Measurements from ENCODE around the gene TSTD2.

The TSTD2 gene

GRCh38 chr9:97658707-97659106 lies 25.5 kb upstream of the TSTD2 start:
- DNase-seq (ENCODE audit: low read depth), result no peak
- TF ChIP-seq CTCF (IDR thresholded peaks at IDR 0.05; ENCODE audit: low read depth, low read length, missing control alignments), result no peak
- H3K4me3 ChIP-seq (ENCODE audit: low read depth, low read length), result no peak overlapping the region
- in situ Hi-C loops (cut with HindIII; ENCODE audit: low sequenced_read_pairs), result no loop called here

- in situ Hi-C loops (cut with HindIII; ENCODE audit: low sequenced_read_pairs), result no loop called here
- no peak for DNase-seq (ENCODE audit: low read depth)
- no peak overlapping the region for H3K4me3 ChIP-seq (ENCODE audit: low read depth, low read length)
- TF ChIP-seq CTCF (IDR thresholded peaks at IDR 0.05; ENCODE audit: low read depth, low read length, missing control alignments), result no peak
Observed at GRCh38 chr9:97651646-97652045, 18.5 kb upstream of the TSTD2 start.

DNA sequence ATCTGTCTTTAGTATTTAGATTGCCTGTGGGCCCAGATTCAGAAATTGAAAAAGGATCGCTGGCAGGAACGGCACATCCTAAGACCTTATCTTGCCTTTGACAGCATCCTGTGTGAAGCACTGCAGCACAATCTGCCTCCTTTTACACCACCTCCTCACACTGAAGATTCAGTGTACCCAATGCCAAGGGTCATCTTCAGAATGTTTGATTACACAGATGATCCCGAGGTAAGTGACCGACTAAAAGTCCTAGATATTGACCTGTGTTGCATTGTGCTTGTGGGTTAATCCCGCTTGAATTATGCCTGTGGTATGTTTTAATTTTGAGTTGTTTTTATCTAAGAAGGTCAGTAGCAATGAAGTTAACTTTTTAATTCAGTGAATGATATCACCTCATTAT lies 14.8 kb upstream of the TSTD2 start:
- DNase-seq (ENCODE audit: low read depth), result no peak
- in situ Hi-C loops (cut with HindIII; ENCODE audit: low sequenced_read_pairs), result no loop called here
- no peak overlapping the region for H3K4me3 ChIP-seq (ENCODE audit: low read depth, low read length)
- no peak for TF ChIP-seq CTCF (IDR thresholded peaks at IDR 0.05; ENCODE audit: low read depth, low read length, missing control alignments)

DNA sequence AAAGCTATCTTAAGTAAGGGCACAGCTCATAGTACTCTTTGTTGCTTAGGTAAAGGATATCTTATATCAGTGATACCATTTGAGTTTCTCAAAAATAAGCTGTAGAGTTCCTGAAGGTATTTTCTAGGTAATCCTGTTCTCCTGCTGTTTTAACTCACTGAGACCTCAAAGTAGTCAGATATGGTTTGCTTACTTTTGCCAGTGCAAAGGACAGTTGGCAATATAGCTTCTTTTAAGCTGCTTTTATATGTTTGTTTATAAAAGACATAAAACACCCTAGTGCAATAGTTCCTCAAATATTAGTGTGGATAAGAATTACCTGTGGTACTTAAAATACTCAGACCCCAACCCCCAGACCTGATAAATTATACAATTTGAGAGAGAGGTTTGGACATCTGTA lies 12.6 kb upstream of the TSTD2 start:
- no peak for TF ChIP-seq CTCF (IDR thresholded peaks at IDR 0.05; ENCODE audit: low read depth, low read length, missing control alignments)
- no peak overlapping the region for H3K4me3 ChIP-seq (ENCODE audit: low read depth, low read length)
- in situ Hi-C loops (cut with HindIII; ENCODE audit: low sequenced_read_pairs), result no loop called here
- DNase-seq (ENCODE audit: low read depth), result no peak

- in situ Hi-C loops (cut with HindIII; ENCODE audit: low sequenced_read_pairs), result no loop called here
- no peak for TF ChIP-seq CTCF (IDR thresholded peaks at IDR 0.05; ENCODE audit: low read depth, low read length, missing control alignments)
Observed at GRCh38 chr9:97640325-97640724, 7.2 kb upstream of the TSTD2 start.

DNA sequence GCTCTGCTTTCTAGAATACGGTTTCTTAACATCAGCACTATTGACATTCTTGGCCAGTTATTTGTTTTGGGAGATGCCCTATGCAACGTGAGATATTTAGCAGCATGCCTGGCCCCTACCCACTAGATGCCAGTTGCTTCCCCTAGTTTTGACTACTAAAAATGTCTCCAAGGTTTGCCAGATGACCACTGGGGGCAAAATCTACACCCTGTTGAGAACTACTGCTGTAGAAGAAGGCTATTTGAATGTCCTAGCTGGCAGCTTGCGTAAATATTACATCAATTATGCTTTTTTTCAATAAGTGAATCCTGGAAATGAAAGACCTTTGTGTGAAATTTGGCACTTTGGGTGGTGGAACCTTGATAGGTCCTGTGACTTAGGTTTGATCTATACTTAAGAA lies 5.5 kb upstream of the TSTD2 start:
- TF ChIP-seq CTCF (IDR thresholded peaks at IDR 0.05; ENCODE audit: low read depth, low read length, missing control alignments), result peak; percentile 25
- DNase-seq (ENCODE audit: low read depth), result no peak
- in situ Hi-C loops (cut with HindIII; ENCODE audit: low sequenced_read_pairs), result no loop called here
- H3K4me3 ChIP-seq (ENCODE audit: low read depth, low read length), result no peak overlapping the region

More at GRCh38 chr9:97640325-97640724, 7.2 kb upstream of the TSTD2 start:
- DNase-seq (ENCODE audit: low read depth), result no peak
- no peak overlapping the region for H3K4me3 ChIP-seq (ENCODE audit: low read depth, low read length)

GRCh38 chr9:97636903-97637302 lies 3.7 kb upstream of the TSTD2 start:
- no peak for DNase-seq (ENCODE audit: low read depth)
- no peak overlapping the region for H3K4me3 ChIP-seq (ENCODE audit: low read depth, low read length)
- no peak for TF ChIP-seq CTCF (IDR thresholded peaks at IDR 0.05; ENCODE audit: low read depth, low read length, missing control alignments)
- in situ Hi-C loops (cut with HindIII; ENCODE audit: low sequenced_read_pairs), result no loop called here

Data from astrocyte of the cerebellum (primary cell).